GM12878 (cell line): ENCODE data around the gene PRTN3. TPM values are rescaled to one million over a fixed set of nuclear protein-coding genes. Genes with fewer than 3 reads are reported as not detected.

ENCODE experiments used
- ATAC-seq: fragments of 200-7000 bp; cut with Tn5 transposase; 3 replicates; pipeline ENCODE4 v1.9.1; 2020; ENCODE audit warnings: mild to moderate bottlenecking, moderate library complexity
- BruUV-seq: library from RNA; stranded (reverse); fragments of 400-500 nt; replicated peaks from 2 replicates; lab custom pipeline; 2021; lab: Mats Ljungman, UMichigan
- CTCF ChIA-PET: fragments of 300-600 bp; sonication (Branson Sonifier 250); formaldehyde crosslinking; extraction: SDS; loops from one replicate; lab custom pipeline; 2021; ENCODE audit warnings: inconsistent platforms; lab: Yijun Ruan, JAX
- POLR2A ChIA-PET: fragments of 350-600 bp; formaldehyde crosslinking; extraction: SDS; loops from one replicate; lab custom pipeline; 2021; ENCODE audit warnings: inconsistent platforms; lab: Charles Lee
- RAD21 ChIA-PET: fragments of 300-600 bp; sonication (Branson Sonifier 250); formaldehyde crosslinking; loops from one replicate; lab custom pipeline; 2023; ENCODE audit warnings: antibody characterized with exemption; ENCODE audit not compliant: unreplicated experiment; lab: Charles Lee
- SMC1A ChIA-PET: fragments of 300-600 bp; sonication (Branson Sonifier 250); formaldehyde crosslinking; loops from one replicate; lab custom pipeline; 2023; ENCODE audit not compliant: unreplicated experiment, uncharacterized antibody; lab: Charles Lee
- DNase-seq: peaks from one replicate; pipeline ENCODE4 v3.0.0-alpha.2; 2011; ENCODE audit warnings: low read depth, low spot score
- FAIRE-seq: peaks from 3 replicates; lab custom pipeline; 2011; peaks lifted over from hg19 to GRCh38; lab: Jason Lieb, UNC
- H2AFZ ChIP-seq: 2 replicates; pipeline ENCODE4 v1.6.0; 2011; ENCODE audit warnings: low read depth, low read length, control low read depth; ENCODE audit not compliant: control insufficient read depth
- H3K27ac ChIP-seq: 2 replicates; pipeline ENCODE4 v1.5.1; 2011; ENCODE audit warnings: control low read depth; ENCODE audit not compliant: control insufficient read depth, insufficient read depth
- H3K27me3 ChIP-seq, 2 experiments: replicated peaks in 1 of 2; 2 replicates each; pipeline versions ENCODE4 v1.6.0 to v1.6.1; 2011; ENCODE audit warnings: low read length in 1 of 2; ENCODE audit not compliant: control insufficient read depth in 2 of 2, insufficient read depth in 2 of 2
- H3K36me3 ChIP-seq, 2 experiments: 2 replicates each; pipeline ENCODE4 v1.5.1; 2011; ENCODE audit warnings: low read length in 1 of 2; ENCODE audit not compliant: control insufficient read depth in 2 of 2, insufficient read depth in 2 of 2
- H3K4me1 ChIP-seq: 2 replicates; pipeline ENCODE4 v1.6.1; 2011; ENCODE audit warnings: mild to moderate bottlenecking, low read length, moderate library complexity, mixed read lengths; ENCODE audit not compliant: control insufficient read depth, insufficient read depth
- H3K4me2 ChIP-seq: 2 replicates; pipeline ENCODE4 v1.6.0; 2011; ENCODE audit warnings: control low read depth; ENCODE audit not compliant: control insufficient read depth, insufficient read depth
- H3K4me3 ChIP-seq: fragments of 200-600 bp; sonication (generic); 2 replicates; pipeline ENCODE4 v1.5.1; 2016
- H3K79me2 ChIP-seq: 2 replicates; pipeline ENCODE4 v1.6.0; 2011; ENCODE audit warnings: low read length; ENCODE audit not compliant: control insufficient read depth, insufficient read depth
- H3K9ac ChIP-seq: 2 replicates; pipeline ENCODE4 v1.8.0; 2011; ENCODE audit warnings: low read length, control low read depth, mixed read lengths; ENCODE audit not compliant: control insufficient read depth, insufficient read depth
- H3K9me3 ChIP-seq: replicated peaks from 3 replicates; pipeline ENCODE4 v1.5.1; 2011; ENCODE audit warnings: mild to moderate bottlenecking, low read length; ENCODE audit not compliant: control insufficient read depth, insufficient read depth
- H4K20me1 ChIP-seq: 2 replicates; pipeline ENCODE4 v1.6.0; 2011; ENCODE audit not compliant: control insufficient read depth, insufficient read depth
- POLR2A ChIP-seq: IDR thresholded peaks from 2 replicates; pipeline ENCODE4 v1.6.1; 2011; ENCODE audit warnings: low read depth, mild to moderate bottlenecking, low read length
- POLR2AphosphoS5 ChIP-seq: IDR thresholded peaks from 2 replicates; pipeline ENCODE4 v1.6.1; 2011; ENCODE audit warnings: mild to moderate bottlenecking, low read length, inconsistent platforms
- WGBS: methylation state at CpG from one replicate; pipeline ENCODE4 v1.1.6; 2016; ENCODE audit warnings: low lambda C conversion rate; ENCODE audit not compliant: insufficient replicate concordance, insufficient coverage; ENCODE audit errors: missing lambda C conversion rate; 5-methylcytosine and 5-hydroxymethylcytosine counted together
- in situ Hi-C: fragments of 300-500 bp; cut with MboI; formaldehyde crosslinking; loops from 9 replicates; pipeline ENCODE4 v1.14.3; 2018; ENCODE audit warnings: mixed read lengths
- intact Hi-C: fragments of 100-400 bp; cut with micrococcal nuclease; formaldehyde crosslinking; loops from one replicate; pipeline ENCODE4 v1.14.2; 2022; ENCODE audit not compliant: unreplicated experiment
- polyA plus RNA-seq, 11 experiments: library from polyadenylated mRNA; depleted of rRNA in 4 of 11; unstranded in 6 of 11; stranded (reverse) in 5 of 11; fragments of >200 nt; fragmentation: Nextera tagmentation in 4 of 11; fragmentation: Illumina TruSeq in 1 of 11; extraction: Ambion mirVana in 4 of 11; extraction: Trizol in 1 of 11; gene quantifications; 1 replicate in 1 of 11; 2 replicates in 10 of 11; pipeline versions ENCODE4 v1.2.1 to v1.2.3, GENCODE V29; 2011 to 2016; ENCODE audit warnings: inconsistent platforms in 2 of 11, missing spikeins in 2 of 11, low read depth in 1 of 11
- total RNA-seq, 4 experiments: library from RNA; depleted of rRNA in 3 of 4; stranded (reverse); fragments of >200 nt in 3 of 4; fragmentation: Illumina TruSeq in 1 of 4; extraction: Trizol in 1 of 4; gene quantifications; 2 replicates each; pipeline versions ENCODE4 v1.2.1 to v1.2.3, GENCODE V29; 2013 to 2021
- TF ChIP-seq, protein P1 (sequence below): fragments of 450-650 bp; IDR thresholded peaks from 2 replicates; pipeline ENCODE4 v1.6.1; 2018; ENCODE audit warnings: borderline replicate concordance, mild to moderate bottlenecking; ENCODE audit not compliant: partially characterized antibody
- TF ChIP-seq, protein P2 (sequence below): IDR thresholded peaks from 2 replicates; pipeline ENCODE4 v1.6.1; 2012; ENCODE audit warnings: low read length, inconsistent platforms

Gene PRTN3
- total and polyA plus RNA-seq, 10 of the 15 experiments (the other 5 are each of a cell fraction or from before 2014, with no cell fraction given): 0.08 TPM; not detected in 9

DNA sequence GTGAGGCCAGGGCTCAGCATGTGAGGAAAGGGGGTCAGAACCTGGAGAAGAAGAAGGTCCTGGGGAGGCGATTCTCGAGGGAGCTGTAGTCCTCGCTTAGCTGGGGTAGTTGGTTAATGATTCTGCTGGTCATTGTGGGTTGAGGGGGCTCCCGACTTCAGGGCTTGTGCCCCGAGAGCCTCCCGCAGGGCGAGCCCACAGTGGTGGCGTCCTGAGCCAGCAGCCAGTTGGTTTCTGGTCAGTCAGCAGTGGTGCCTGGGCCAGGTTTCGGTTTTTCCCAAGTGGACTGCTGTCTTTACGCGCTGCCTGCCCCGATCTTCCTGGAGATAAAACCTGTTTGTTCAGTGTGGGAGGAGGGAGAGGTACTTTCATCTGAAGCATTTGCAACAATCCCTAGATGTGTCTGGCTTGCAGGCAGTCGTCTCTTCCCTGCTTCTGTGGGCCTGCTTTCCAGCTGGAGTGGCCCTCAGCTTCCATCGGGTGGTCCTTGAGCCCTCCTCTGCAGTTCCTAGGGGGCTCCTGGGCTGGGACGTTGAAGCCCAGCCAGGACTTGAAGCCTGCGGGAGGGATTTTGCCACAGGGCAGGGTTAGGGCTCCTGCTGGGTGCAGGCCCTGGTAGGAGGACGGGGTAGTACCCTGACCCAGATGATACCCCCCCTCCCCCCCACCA, 40.3 kb upstream of the PRTN3 start:
- no peak for DNase-seq
- peak overlapping the region; percentile 33; the same call in 1 of the 2 replicates for H3K9ac ChIP-seq
- POLR2A ChIA-PET: no interaction called here

More for the DNA sequence above, 40.3 kb upstream of the PRTN3 start:
- Histone ChIP-seq H4K20me1 (peaks cover 38% of the 10 kb centered on the region), H3K79me2 (peaks cover 67% of the 10 kb centered on the region), H3K4me1 (peaks cover 7% of the 10 kb centered on the region; the same call in 1 of the 2 replicates), H2AFZ (no peak overlapping the region), H3K27ac (no peak overlapping the region), H3K4me3 (peak overlapping the region; percentile 92), H3K4me2 (peak overlapping the region; percentile 85), H3K9me3 (no peaks in the 10 kb centered on the region), H3K27me3 (no peaks in the 10 kb centered on the region), H3K36me3 (peaks cover 17 to 54% of the 10 kb centered on the region in 2 experiments; a peak in 3 of 4 replicates)
- SMC1A ChIA-PET: no interaction called here
- ATAC-seq (no peak), FAIRE-seq (no peak)
- TF ChIP-seq POLR2A (peak; percentile 13), POLR2AphosphoS5 (peak; percentile 54; the same call in 1 of the 2 replicates)
- TF ChIP-seq, protein P1, sequence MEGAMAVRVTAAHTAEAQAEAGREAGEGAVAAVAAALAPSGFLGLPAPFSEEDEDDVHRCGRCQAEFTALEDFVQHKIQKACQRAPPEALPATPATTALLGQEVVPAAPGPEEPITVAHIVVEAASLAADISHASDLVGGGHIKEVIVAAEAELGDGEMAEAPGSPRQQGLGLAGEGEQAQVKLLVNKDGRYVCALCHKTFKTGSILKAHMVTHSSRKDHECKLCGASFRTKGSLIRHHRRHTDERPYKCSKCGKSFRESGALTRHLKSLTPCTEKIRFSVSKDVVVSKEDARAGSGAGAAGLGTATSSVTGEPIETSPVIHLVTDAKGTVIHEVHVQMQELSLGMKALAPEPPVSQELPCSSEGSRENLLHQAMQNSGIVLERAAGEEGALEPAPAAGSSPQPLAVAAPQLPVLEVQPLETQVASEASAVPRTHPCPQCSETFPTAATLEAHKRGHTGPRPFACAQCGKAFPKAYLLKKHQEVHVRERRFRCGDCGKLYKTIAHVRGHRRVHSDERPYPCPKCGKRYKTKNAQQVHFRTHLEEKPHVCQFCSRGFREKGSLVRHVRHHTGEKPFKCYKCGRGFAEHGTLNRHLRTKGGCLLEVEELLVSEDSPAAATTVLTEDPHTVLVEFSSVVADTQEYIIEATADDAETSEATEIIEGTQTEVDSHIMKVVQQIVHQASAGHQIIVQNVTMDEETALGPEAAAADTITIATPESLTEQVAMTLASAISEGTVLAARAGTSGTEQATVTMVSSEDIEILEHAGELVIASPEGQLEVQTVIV: no peak
- TF ChIP-seq, protein P2, sequence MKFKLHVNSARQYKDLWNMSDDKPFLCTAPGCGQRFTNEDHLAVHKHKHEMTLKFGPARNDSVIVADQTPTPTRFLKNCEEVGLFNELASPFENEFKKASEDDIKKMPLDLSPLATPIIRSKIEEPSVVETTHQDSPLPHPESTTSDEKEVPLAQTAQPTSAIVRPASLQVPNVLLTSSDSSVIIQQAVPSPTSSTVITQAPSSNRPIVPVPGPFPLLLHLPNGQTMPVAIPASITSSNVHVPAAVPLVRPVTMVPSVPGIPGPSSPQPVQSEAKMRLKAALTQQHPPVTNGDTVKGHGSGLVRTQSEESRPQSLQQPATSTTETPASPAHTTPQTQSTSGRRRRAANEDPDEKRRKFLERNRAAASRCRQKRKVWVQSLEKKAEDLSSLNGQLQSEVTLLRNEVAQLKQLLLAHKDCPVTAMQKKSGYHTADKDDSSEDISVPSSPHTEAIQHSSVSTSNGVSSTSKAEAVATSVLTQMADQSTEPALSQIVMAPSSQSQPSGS: no peak
- TSS peak; percentile 51 for BruUV-seq
- in situ Hi-C loops (no loop called here), intact Hi-C loops (no loop called here)
- RAD21 ChIA-PET: no interaction called here
- CTCF ChIA-PET: interaction anchor here (1.1 kb wide), 1 partner anchor 31 kb away, joined by 3 read pairs; no protein-coding TSS in a partner anchor
- WGBS: 66% methylated on average over 17 of the region's 17 CpGs
